Heart right ventricle (tissue), 16 donors: ENCODE measurements around the gene SURF4. TPM values are rescaled to one million over a fixed set of nuclear protein-coding genes. Genes with fewer than 3 reads are reported as not detected.

Experiments
- ATAC-seq, 8 donors: fragments of 200-7000 bp; cut with Tn5 transposase; one replicate each; pipeline ENCODE4 v1.9.1; 2020; ENCODE audit warnings: mild to moderate bottlenecking in 8 of 8, moderate library complexity in 8 of 8, moderate number of reproducible peaks in 1 of 8
- DNase-seq, 2 donors: peaks; one replicate each; pipeline ENCODE4 v3.0.0-alpha.2; 2020
- H3K27ac ChIP-seq, 10 donors: fragments of 200-600 bp; sonication (generic) in 2 of 10; one replicate each; pipeline versions ENCODE4 v1.5.0 to v1.8.0; 2020 to 2022; ENCODE audit warnings: mild to moderate bottlenecking in 3 of 10
- H3K27me3 ChIP-seq, 7 donors: fragments of 200-600 bp; one replicate each; pipeline ENCODE4 v1.8.0; 2021 to 2022; ENCODE audit warnings: mild to moderate bottlenecking in 2 of 7
- H3K36me3 ChIP-seq, 9 donors: fragments of 200-600 bp; sonication (generic) in 1 of 9; one replicate each; pipeline versions ENCODE4 v1.5.0 to v1.8.0; 2020 to 2022; ENCODE audit warnings: mild to moderate bottlenecking in 2 of 9
- H3K4me1 ChIP-seq, 9 donors: fragments of 200-600 bp; sonication (generic) in 1 of 9; one replicate each; pipeline versions ENCODE4 v1.5.0 to v1.8.0; 2020 to 2022; ENCODE audit warnings: mild to moderate bottlenecking in 4 of 9
- H3K4me3 ChIP-seq, 10 donors: fragments of 200-600 bp; sonication (generic) in 2 of 10; one replicate each; pipeline versions ENCODE4 v1.5.0 to v1.8.0; 2020 to 2022; ENCODE audit warnings: mild to moderate bottlenecking in 7 of 10, moderate library complexity in 2 of 10
- H3K9me3 ChIP-seq, 11 donors: fragments of 200-600 bp in 10 of 11; sonication (generic) in 2 of 11; one replicate each; pipeline versions ENCODE4 v1.5.0 to v1.8.0; 2013 to 2022; ENCODE audit warnings: mild to moderate bottlenecking in 2 of 11, control low read depth in 1 of 11, moderate library complexity in 1 of 11
- CTCF ChIP-seq, 9 donors: fragments of 200-600 bp; sonication (generic) in 2 of 9; IDR thresholded peaks; one replicate each; pipeline versions ENCODE4 v1.5.0 to v1.8.0; 2021 to 2022; ENCODE audit warnings: antibody characterized with exemption in 9 of 9, mild to moderate bottlenecking in 5 of 9, moderate library complexity in 1 of 9
- WGBS, 2 donors: extraction: QIAGEN DNeasy Blood & Tissue Kit; methylation state at CpG; one replicate each; pipeline ENCODE4 v1.1.7; 2013; ENCODE audit warnings: inconsistent platforms in 1 of 2; 5-methylcytosine and 5-hydroxymethylcytosine counted together
- intact Hi-C, 10 donors: fragments of 100-400 bp; cut with DNase I; formaldehyde crosslinking; loops; one replicate each; pipeline versions ENCODE4 v1.11.1 to v1.14.2; 2022
- polyA plus RNA-seq, 2 donors: library from polyadenylated mRNA; stranded (reverse); fragments of 200-250 nt; gene quantifications; one replicate each; pipeline ENCODE4 v1.2.3, GENCODE V29; 2013
- total RNA-seq, 10 donors: library from RNA; stranded (reverse); fragmentation: NEBNext Ultra II Directional in 3 of 10; extraction: Animal tissue kit (Norgen Biotek cat#: 25700) in 3 of 10; gene quantifications; one replicate each; pipeline versions ENCODE4 v1.2.1 to v1.2.4, GENCODE V29; 2021 to 2023
- donor health status: Arrhythmogenic right ventricular cardiomyopathy.
- donor health status: ischemic (EF 13 %, LVEDD 7.1; RV severe dilation, severe dysfunction).
- donor health status: healthy with polysubstance abuse.
- donor health status: DM: no; HTN: yes; CAD: no.
- donor health status: DM: no; HTN: no; CAD: no.
- donor health status: ischemic (EF 25% LVEDD 6.9; RV normal size, moderate dysfunction).
- donor health status: ischemic (EF 25% LVEDD 5.7; RV mildly dilated, moderate dysfunction).
- donor health status: healthy.
- donor health status: DM: yes; HTN: yes; CAD: no.
- donor health status: Ischemic cardiomyopathy.
- donor health status: ischemic (EF 35%, LVEDD 5.7; RV mildly dilated, moderate dysfunction).
- donor health status: nonischemic (EF 11% LVEDD 7.7; RV severe dilation, severe dysfunction).
- donor health status: DM: yes; HTN: yes; CAD: no.
- donor health status: PGD.
- donor health status: ischemic (EF 29% LVEDD 5.4; RV normal size, mild dysfunction).
- donor health status: nonischemic (EF 23%, LVEDD 6.1; RV moderate dilation, normal function).

SURF4 gene
- total and polyA plus RNA-seq, 12 donors: 21.5 to 113 (median 64.2) TPM

GRCh38 chr9:133389025-133389557, 13.2 kb upstream of the SURF4 start:
- H3K27me3 ChIP-seq: peaks cover 0 to 15% (median 6%) of the 10 kb centered on the region in 7 donors
- ATAC-seq (no peak), DNase-seq (no peak)
- H3K27ac ChIP-seq: no peak overlapping the region
- 94 to 96% methylated on average over 12 of the region's 12 CpGs for WGBS, 2 donors
- H3K36me3 ChIP-seq: no peaks in the 10 kb centered on the region
- intact Hi-C loops: no loop called here
- no peaks in the 10 kb centered on the region for H3K4me1 ChIP-seq
- H3K9me3 ChIP-seq: no peaks in the 10 kb centered on the region
- TF ChIP-seq CTCF (IDR thresholded peaks at IDR 0.05): no peak
- H3K4me3 ChIP-seq: no peak overlapping the region

- no peak overlapping the region for H3K27ac ChIP-seq
- no peaks in the 10 kb centered on the region for H3K4me1 ChIP-seq
- no peak for TF ChIP-seq CTCF (IDR thresholded peaks at IDR 0.05)
- ATAC-seq: no peak
- H3K9me3 ChIP-seq: no peaks in the 10 kb centered on the region
- intact Hi-C loops: no loop called here
- no peak overlapping the region for H3K4me3 ChIP-seq
- no peak for DNase-seq
- no peaks in the 10 kb centered on the region for H3K36me3 ChIP-seq
- peaks cover 0 to 9% (median 0%) of the 10 kb centered on the region in 7 donors for H3K27me3 ChIP-seq
- WGBS, 2 donors: 84 to 89% methylated on average over 9 of the region's 9 CpGs
These were observed 11.8 kb upstream of the SURF4 start for GRCh38 chr9:133387680-133388079.

GRCh38 chr9:133386338-133386737, 10.5 kb upstream of the SURF4 start:
- Histone ChIP-seq H3K36me3 (no peaks in the 10 kb centered on the region), H3K9me3 (no peaks in the 10 kb centered on the region), H3K27ac (no peak overlapping the region), H3K4me3 (no peak overlapping the region), H3K27me3 (peaks cover 0 to 7% (median 0%) of the 10 kb centered on the region in 7 donors), H3K4me1 (no peaks in the 10 kb centered on the region)
- no peak for TF ChIP-seq CTCF (IDR thresholded peaks at IDR 0.05)
- intact Hi-C loops: no loop called here
- DNase-seq: no peak
- ATAC-seq: no peak
- 77 to 79% methylated on average over 13 of the region's 13 CpGs for WGBS, 2 donors

- no peaks in the 10 kb centered on the region for H3K4me1 ChIP-seq
- no peaks in the 10 kb centered on the region for H3K9me3 ChIP-seq
- intact Hi-C loops: no loop called here
- no peaks in the 10 kb centered on the region for H3K36me3 ChIP-seq
- H3K4me3 ChIP-seq: no peak overlapping the region
- peaks cover 0 to 2% (median 0%) of the 10 kb centered on the region in 7 donors for H3K27me3 ChIP-seq
- no peak for DNase-seq
- no peak overlapping the region for H3K27ac ChIP-seq
- no peak for ATAC-seq
- 85 to 87% methylated on average over 14 of the region's 14 CpGs for WGBS, 2 donors
- no peak for TF ChIP-seq CTCF (IDR thresholded peaks at IDR 0.05)
These were observed 9.6 kb upstream of the SURF4 start for GRCh38 chr9:133385452-133385851.
